SK-N-SH treated with all-trans-retinoic acid at 6 μM for 48 hours (cell line): Measurements from ENCODE around the gene TMEM270.

Experiments used
- BACH2 ChIP-seq: fragments of 250-450 bp; sonication (Bioruptor Pico); IDR thresholded peaks from 2 replicates; pipeline ENCODE4 v1.9.0; 2021; ENCODE audit warnings: mild to moderate bottlenecking, borderline replicate concordance
- PATZ1 ChIP-seq: fragments of 250-450 bp; sonication (Bioruptor Pico); IDR thresholded peaks from 2 replicates; pipeline ENCODE4 v1.8.0; 2020; ENCODE audit warnings: mild to moderate bottlenecking, moderate library complexity, borderline replicate concordance
- PPARA ChIP-seq: fragments of 250-450 bp; sonication (Bioruptor Pico); IDR thresholded peaks from 2 replicates; pipeline ENCODE4 v1.5.0; 2020; ENCODE audit warnings: mild to moderate bottlenecking, borderline replicate concordance
- TOX ChIP-seq: fragments of 250-450 bp; sonication (Bioruptor Pico); IDR thresholded peaks from 2 replicates; pipeline ENCODE4 v1.8.0; 2021; ENCODE audit warnings: mild to moderate bottlenecking, moderate library complexity, borderline replicate concordance
- ZFP3 ChIP-seq: fragments of 250-450 bp; sonication (Bioruptor Pico); IDR thresholded peaks from 2 replicates; pipeline ENCODE4 v1.5.0; 2020; ENCODE audit warnings: mild to moderate bottlenecking, moderate library complexity
- ZFP30 ChIP-seq: fragments of 450-650 bp; formaldehyde crosslinking; IDR thresholded peaks from 2 replicates; pipeline ENCODE4 v1.5.0; 2022; ENCODE audit warnings: mild to moderate bottlenecking, moderate library complexity
- TF ChIP-seq, protein P1 (sequence below): fragments of 250-450 bp; sonication (Bioruptor Pico); IDR thresholded peaks from 2 replicates; pipeline ENCODE4 v1.5.0; 2020; ENCODE audit warnings: mild to moderate bottlenecking, moderate library complexity

DNA sequence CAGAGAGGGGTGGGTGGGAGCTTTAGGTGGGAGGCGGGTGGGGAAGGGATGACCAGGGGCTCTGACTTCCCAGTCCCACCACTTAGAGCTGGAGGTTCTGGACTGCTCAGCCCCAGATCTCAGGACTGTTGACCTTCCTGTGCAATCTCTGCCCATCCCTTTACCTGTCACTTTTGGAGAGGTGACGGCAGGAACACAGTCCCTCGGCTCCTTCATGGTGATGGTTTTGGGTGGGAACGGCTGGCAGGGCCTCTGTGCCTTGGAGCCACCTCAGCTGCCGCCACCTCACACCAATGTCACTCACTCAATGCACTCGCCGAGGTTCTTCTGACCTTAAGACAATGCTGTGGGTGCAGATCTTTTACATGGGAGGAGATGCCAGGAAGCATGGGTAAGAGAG lies 49.0 kb downstream of the TMEM270 start:
- TF ChIP-seq, protein P1, sequence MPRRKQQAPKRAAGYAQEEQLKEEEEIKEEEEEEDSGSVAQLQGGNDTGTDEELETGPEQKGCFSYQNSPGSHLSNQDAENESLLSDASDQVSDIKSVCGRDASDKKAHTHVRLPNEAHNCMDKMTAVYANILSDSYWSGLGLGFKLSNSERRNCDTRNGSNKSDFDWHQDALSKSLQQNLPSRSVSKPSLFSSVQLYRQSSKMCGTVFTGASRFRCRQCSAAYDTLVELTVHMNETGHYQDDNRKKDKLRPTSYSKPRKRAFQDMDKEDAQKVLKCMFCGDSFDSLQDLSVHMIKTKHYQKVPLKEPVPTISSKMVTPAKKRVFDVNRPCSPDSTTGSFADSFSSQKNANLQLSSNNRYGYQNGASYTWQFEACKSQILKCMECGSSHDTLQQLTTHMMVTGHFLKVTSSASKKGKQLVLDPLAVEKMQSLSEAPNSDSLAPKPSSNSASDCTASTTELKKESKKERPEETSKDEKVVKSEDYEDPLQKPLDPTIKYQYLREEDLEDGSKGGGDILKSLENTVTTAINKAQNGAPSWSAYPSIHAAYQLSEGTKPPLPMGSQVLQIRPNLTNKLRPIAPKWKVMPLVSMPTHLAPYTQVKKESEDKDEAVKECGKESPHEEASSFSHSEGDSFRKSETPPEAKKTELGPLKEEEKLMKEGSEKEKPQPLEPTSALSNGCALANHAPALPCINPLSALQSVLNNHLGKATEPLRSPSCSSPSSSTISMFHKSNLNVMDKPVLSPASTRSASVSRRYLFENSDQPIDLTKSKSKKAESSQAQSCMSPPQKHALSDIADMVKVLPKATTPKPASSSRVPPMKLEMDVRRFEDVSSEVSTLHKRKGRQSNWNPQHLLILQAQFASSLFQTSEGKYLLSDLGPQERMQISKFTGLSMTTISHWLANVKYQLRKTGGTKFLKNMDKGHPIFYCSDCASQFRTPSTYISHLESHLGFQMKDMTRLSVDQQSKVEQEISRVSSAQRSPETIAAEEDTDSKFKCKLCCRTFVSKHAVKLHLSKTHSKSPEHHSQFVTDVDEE (CRISPR knock-in tag): no peak
- TF ChIP-seq BACH2 (CRISPR knock-in tag) (no peak), TOX (CRISPR knock-in tag) (no peak), PPARA (no peak), PATZ1 (CRISPR knock-in tag) (no peak), ZFP30 (CRISPR knock-in tag) (no peak), ZFP3 (no peak)
